Measurements from ENCODE around the gene PHAF1. TPM values are rescaled to one million over a fixed set of nuclear protein-coding genes. Genes with fewer than 3 reads are reported as not detected.

The PHAF1 gene
- total RNA-seq, 1 donor from 2014 or later: 12.7 TPM

DNA sequence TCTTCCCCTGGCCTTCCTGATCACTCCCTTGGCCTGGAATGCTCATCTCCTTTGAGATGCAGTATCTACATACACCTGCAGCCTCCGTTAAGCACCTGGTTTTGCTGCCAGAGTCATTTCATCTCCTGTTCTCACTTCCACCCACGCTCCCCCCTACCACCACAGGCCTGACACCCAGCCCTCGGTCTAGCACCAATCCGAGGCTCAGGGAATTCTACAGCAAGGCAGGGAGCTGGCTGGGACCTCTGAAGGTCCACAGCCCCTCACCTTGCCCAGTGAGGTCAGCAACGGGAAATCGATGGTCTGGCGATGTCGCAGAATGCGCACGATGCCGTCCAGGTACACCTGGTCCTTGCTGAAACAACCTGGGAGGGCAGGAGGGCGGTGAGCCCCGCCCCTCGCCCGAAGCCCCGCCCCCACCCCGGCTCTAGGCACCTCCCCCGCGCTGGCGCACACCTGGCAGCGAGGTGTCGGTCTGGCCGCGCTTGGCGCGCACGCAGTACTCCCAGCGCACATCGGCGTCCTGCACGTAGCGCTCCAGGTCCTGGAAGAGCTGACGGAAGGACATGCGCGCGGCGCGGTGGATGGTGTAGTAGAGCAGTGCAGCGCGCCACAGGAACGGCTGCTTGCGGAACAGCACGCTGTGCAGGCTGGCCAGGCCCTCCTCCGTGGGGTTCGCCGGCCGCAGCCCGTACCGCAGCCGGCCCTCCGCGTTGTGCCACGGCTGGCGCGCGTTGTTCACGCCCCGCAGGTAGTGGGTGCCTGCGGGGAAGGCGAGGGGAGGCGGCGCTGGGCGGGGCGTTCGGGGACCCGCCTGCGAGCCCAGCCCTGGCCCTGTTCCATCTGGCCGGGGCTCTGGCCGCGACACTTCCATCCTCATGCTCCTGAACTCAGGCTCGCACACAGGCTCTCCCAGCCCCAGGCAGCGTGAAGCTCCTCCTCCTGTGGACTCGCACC is 68.3 kb downstream of the PHAF1 start:
- DNase-seq (ENCODE audit: low read depth in 2 of 2): peak; percentile 62 to 76

DNA sequence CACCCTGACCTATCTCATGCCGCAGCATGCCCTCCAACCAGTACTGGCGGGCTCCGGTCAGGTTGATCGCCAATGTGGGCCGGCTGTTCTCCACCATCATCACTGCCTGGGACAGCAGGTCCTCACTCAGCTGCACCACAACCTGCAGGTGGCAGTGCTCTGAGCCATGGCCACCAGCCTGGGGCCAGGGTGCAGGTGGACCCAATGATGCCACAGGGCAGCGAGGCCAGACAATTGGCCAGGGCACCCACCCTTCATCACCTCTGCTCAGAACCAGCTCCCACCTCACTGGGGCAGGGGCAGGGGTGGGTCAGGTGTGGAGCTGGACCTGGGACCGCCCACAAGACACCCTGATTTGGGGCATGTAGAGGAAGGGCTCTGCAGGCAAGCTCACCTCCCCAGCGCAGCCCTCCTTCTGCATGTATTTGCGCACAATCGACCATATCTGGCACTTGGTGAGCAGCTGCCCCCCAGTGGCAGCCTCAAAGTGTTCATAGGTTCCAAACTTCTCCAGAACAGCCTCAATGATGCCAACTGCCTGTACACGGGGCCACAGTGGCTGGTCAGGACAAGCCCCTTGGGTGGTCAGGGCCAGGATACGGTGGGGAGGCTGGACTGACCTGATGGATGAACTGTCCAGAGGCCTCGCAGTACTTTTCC is 69.8 kb downstream of the PHAF1 start:
- no peak for DNase-seq (ENCODE audit: low read depth in 2 of 2)

DNA sequence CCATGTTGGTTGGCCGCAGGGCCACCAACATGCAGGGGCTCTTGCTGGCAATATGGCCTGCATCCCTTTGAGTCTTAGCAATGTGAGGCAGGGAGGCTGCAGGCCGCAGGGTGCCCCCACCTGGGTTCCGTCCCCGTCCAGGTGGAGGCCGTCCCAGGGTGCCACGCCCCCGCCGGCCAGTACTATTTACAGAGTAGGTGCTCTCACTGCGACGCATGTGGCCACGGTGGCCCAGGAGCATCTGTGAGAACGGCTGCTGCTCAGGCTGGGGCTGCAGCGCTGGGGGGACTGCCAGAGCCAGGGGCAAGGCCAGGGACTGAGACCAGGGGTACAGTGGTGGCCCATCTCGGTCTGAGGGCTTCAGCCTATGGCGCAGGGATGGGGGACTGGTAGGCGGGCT is 70.4 kb downstream of the PHAF1 start:
- DNase-seq (ENCODE audit: low read depth in 2 of 2): no peak

- DNase-seq (ENCODE audit: low read depth in 2 of 2): peak; percentile 46 to 71
These were observed 71.6 kb downstream of the PHAF1 start for GRCh38 chr16:67181346-67181745.

DNA sequence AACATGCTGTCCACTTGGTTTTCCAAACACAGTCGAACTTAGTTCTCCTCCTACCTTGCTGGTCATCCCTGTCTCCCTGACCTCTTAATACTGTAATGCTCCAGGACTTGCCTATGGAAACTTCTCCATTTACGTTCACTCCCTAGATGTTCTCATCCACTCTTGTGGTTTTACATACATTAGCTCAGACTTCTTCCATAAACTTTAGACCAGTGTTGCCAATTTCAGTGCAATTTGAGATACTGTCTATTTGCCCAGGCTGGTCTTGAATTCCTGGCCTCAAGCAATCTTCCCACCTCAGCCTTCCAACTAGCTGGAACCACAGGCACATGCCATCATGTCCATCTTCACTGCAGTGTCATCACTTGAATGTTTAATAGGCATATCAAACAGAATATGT is 72.5 kb downstream of the PHAF1 start:
- no peak for DNase-seq (ENCODE audit: low read depth in 2 of 2)

- no peak for DNase-seq (ENCODE audit: low read depth in 2 of 2)
These were observed 73.5 kb downstream of the PHAF1 start for GRCh38 chr16:67183284-67183626.

GRCh38 chr16:67183627-67184452 is 74.1 kb downstream of the PHAF1 start, which contains the start of gene MATCAP1:
Gene MATCAP1, minus strand, starts transcription at chr16:67183963. Its CDS starts 3,353 bp downstream, at chr16:67180610.
- peak; percentile 98 for DNase-seq (ENCODE audit: low read depth in 2 of 2)

DNA sequence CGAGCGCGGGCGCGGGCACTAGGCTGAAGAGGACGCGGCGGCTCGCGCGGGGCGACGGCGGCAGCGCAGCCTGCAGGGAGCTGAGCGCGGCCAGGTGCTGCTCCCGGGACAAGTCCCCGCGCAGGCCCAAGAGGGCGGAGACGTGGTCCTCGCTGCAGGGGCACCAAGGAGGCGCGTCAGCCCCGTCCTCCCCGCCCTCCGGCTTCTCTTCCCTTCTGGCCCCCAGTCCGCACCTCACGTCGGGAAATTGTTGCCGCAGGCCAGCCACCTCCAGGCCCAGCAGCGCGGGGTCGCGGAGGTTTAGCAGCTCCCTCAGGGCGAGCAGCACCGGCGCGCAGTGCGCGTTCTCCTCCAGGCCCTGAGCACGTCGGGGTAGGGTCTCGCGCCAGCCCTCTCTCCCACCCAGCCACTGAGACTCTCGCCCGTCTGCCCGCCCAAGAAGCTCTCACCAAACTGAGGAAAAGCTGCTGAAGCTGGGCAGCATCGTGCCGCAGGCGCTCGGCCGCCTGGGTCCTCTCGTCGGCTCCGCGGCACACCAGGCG is 74.8 kb downstream of the PHAF1 start:
- DNase-seq (ENCODE audit: low read depth in 2 of 2): no peak

DNA sequence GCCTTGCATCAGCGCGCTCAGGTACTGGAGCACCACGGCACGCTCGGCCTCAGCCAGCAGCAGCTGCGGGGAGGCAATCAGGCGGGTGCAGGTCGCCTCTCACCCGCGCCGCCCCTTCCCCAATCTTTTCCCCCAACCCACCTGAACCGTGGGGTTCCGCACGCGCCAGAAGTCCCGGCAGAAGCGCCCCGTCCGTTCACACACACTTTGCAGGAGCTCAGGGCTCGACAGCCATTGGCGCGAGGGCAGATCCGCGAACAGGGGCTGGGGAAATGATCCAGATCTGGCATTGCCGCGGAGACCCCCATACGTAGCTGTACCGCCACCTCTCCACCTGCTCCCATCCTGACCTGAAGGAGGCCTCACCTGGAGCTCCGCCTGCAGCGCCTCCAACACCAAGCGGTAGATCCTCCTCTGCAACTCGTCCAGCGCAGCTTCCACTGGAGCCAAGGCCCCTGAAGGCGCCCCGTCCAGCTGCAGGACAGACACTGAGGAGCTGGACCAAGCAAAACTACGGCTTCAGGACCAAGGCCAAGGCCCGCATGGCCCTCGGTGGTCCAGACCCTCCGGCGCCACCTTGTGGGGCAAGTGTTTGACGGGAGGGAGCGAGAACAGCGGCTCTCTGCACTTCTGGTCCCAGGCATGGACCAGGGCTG is 75.4 kb downstream of the PHAF1 start:
- DNase-seq (ENCODE audit: low read depth in 2 of 2): peak; percentile 89 to 93

DNA sequence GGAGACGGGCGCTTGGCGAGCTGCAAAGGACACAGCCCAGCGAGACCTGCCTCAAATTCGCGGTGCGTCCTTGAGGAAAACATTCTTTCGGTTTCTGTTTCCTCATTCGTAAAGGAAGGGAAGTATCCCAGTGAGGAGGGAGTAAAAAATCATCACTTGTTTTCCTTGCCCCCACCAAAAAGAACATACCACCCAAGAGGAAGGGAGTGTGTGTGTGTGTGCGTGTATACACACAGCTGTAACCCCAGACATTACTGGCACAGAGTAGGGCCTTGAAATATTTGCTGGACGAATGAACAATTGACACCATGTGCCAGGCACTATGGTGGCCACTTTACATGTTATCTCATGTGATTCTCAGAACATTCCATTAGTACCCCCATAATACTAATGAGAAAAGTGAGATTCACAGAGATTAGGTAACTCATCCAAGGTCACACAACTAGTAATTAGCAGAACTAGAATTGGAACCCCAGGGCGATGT is 76.0 kb downstream of the PHAF1 start:
- DNase-seq (ENCODE audit: low read depth in 2 of 2): no peak

DNA sequence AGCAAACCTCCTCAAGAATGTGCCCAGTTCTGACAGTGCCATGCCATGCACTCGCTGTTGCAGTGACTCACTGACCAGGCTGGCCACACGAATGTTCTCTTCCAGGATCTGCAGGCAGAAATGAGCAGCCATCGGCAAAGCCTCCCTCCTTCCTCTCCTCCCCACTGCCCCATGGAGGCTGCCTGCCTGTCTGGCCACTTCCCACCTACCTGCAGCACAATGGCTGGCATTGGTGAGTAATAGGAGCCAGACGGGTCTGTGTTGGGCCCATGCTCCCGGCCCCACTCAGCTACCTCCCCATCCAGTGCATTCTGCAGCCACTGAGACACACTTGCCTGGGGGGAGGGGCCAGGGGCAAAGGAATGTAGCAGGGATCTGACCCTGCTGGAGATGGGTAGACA is 76.8 kb downstream of the PHAF1 start:
- no peak for DNase-seq (ENCODE audit: low read depth in 2 of 2)

DNA sequence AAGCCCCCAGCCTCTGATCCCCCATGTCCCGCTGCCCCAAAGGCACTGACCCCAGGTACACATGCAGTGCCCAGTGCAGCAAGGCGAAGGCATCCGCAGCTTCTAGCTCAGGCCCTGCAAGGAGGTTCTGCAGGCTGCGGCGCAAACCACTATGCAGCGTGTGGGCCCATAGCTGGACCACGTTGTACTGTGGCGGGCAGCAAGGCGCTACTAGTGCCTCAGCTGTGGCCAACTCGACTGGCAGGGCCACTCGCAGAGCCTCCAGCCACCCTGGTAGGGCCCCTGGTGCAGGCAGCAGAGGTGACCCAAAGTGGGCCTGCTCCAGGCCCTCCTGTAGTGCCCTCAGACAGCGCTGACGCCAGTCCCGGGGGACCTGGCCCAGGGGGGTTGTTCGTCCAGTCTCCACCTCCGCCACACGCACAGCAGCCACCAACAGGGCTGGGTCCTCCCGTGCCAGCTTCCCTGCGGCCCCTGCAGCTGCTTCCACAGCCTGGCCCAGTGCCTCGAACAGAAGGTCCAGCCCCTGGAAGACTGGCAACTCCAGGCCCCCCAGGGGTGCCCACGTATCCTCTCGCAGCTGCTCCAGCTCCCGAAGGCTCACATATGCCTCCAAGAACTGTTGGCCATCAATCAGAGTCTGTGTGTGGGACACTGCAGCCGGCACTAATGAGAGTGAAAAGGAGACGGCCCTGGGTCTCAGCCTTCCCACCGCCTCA is 77.6 kb downstream of the PHAF1 start:
- DNase-seq (ENCODE audit: low read depth in 2 of 2): no peak

DNA sequence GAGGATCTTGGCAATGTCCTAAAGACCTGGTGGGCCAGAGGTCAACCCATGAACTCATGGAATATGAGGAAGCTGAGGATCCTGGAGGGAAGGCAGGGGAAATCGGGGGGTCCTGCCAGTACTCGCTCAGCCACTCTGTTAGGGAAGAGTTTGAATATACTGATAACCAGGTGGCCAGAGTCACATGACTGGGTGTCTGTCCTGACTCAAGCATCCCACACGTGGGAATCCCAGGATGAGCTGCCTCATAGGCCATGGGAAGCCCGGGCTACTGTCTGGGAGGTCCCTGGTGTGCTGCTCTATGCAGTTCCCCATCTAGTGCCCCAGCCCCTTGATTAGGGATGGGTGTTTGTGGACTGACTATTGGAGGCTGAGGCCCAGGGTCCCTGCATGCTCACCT is 78.6 kb downstream of the PHAF1 start:
- DNase-seq (ENCODE audit: low read depth in 2 of 2): no peak

- DNase-seq (ENCODE audit: low read depth in 2 of 2): no peak
These were observed 79.1 kb downstream of the PHAF1 start for GRCh38 chr16:67188798-67189197.

DNA sequence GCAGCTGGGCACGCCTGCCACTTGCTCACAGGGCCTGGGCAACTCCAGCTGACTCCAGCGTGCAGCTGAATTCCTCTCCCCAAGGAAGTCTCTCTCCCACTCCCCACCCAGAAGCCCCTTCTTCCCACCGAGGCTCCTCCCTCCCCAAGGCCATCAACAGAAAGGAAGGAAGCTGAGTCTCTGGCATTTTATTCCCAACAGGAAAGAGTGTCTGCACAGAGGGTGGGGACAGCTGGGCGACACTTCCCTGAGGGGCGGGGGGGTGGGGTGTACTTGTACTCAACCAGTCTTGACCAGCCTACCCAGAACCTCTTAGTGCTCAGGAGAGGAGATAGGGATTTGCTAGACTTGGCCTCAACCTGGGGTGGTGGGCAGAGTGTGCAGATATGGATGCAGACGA is 80.3 kb downstream of the PHAF1 start, which contains the start of gene EXOC3L1:
EXOC3L1 (minus strand) TSS at position 96 of the 400 bp plus-strand sequence. CDS start 460 bp downstream, outside the sequence.
- DNase-seq (ENCODE audit: low read depth in 2 of 2): no peak

GRCh38 chr16:67190448-67191399 is 81.0 kb downstream of the PHAF1 start:
- peak in 1 of 2 donors; percentile 55 for DNase-seq (ENCODE audit: low read depth in 2 of 2)

- DNase-seq (ENCODE audit: low read depth in 2 of 2): no peak
These were observed 81.8 kb downstream of the PHAF1 start for GRCh38 chr16:67191411-67191994.

GRCh38 chr16:67191995-67192681 is 82.4 kb downstream of the PHAF1 start, which contains the start of gene E2F4:
Gene E2F4, plus strand, starts transcription at chr16:67192155. Its CDS starts 73 bp downstream, at chr16:67192228.
- peak; percentile 96 to 97 for DNase-seq (ENCODE audit: low read depth in 2 of 2)
